Measurements from ENCODE around the gene RPLP2.

Gene RPLP2

GRCh38 chr11:844693-845644, 35.2 kb downstream of the RPLP2 start:
- Histone ChIP-seq H3K27ac (peak overlapping the region; percentile 92 to 96), H3K4me3 (peak overlapping the region; percentile 92)
- no peak for TF ChIP-seq CTCF (IDR thresholded peaks at IDR 0.05)
- peak; percentile 95 for DNase-seq (ENCODE audit: low spot score)

- no peak for DNase-seq (ENCODE audit: low spot score)
- TF ChIP-seq CTCF (IDR thresholded peaks at IDR 0.05) = no peak
- peak overlapping the region; percentile 92 to 96 for H3K27ac ChIP-seq
- H3K4me3 ChIP-seq = peak overlapping the region; percentile 92
Observed at GRCh38 chr11:845872-846495, 36.2 kb downstream of the RPLP2 start.

- no peak for TF ChIP-seq CTCF (IDR thresholded peaks at IDR 0.05)
- no peak for DNase-seq (ENCODE audit: low spot score)
- H3K27ac ChIP-seq = peak overlapping the region in 1 of 2 donors; percentile 96
Observed at GRCh38 chr11:846496-847098, 36.8 kb downstream of the RPLP2 start.

GRCh38 chr11:847876-848275, 38.1 kb downstream of the RPLP2 start:
- no peak overlapping the region for H3K27ac ChIP-seq
- DNase-seq (ENCODE audit: low spot score) = no peak
- TF ChIP-seq CTCF (IDR thresholded peaks at IDR 0.05) = no peak
- no peak overlapping the region for H3K4me3 ChIP-seq

More at GRCh38 chr11:846496-847098, 36.8 kb downstream of the RPLP2 start:
- H3K4me3 ChIP-seq = no peak overlapping the region

GRCh38 chr11:848380-848931, 38.7 kb downstream of the RPLP2 start:
- no peak overlapping the region for H3K27ac ChIP-seq
- H3K4me3 ChIP-seq = peak overlapping the region; percentile 74
- DNase-seq (ENCODE audit: low spot score) = no peak
- TF ChIP-seq CTCF (IDR thresholded peaks at IDR 0.05) = peak; percentile 83

- TF ChIP-seq CTCF (IDR thresholded peaks at IDR 0.05) = no peak
Observed at GRCh38 chr11:849104-849824, 39.5 kb downstream of the RPLP2 start.

More at GRCh38 chr11:849104-849824, 39.5 kb downstream of the RPLP2 start:
- no peak for DNase-seq (ENCODE audit: low spot score)
- Histone ChIP-seq H3K4me3 (peak overlapping the region; percentile 74), H3K27ac (no peak overlapping the region)

Data from coronary artery (tissue), 2 donors.